ENCODE measurements around the gene CAP1.

DNA sequence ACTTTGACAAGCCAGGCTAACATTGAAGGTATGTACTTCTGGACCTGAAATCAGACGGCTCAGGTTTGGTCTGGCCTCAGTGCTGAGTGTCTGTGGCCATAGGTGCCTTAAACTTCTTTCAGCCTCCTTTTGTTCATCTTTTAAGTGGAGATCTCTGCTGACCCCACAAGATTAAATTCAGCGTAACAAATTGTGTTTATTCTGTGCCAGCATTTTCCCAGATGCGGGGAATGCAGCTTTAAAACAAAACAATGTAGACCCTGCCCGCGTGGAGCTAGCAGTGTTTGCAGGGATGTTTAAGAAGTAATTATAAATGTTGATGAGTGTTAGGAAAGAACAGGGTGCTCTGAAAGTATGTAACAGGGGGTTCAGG is 923 bp downstream of the CAP1 start:
- TF ChIP-seq POLR2A (IDR thresholded peaks at IDR 0.05) = no peak
- no peak for TF ChIP-seq POLR2AphosphoS5 (IDR thresholded peaks at IDR 0.05)
- no peak for TF ChIP-seq CTCF (IDR thresholded peaks at IDR 0.05)

All from transverse colon (tissue), 4 donors.